ENCODE results near the gene ATP7B.

Gene ATP7B

DNA sequence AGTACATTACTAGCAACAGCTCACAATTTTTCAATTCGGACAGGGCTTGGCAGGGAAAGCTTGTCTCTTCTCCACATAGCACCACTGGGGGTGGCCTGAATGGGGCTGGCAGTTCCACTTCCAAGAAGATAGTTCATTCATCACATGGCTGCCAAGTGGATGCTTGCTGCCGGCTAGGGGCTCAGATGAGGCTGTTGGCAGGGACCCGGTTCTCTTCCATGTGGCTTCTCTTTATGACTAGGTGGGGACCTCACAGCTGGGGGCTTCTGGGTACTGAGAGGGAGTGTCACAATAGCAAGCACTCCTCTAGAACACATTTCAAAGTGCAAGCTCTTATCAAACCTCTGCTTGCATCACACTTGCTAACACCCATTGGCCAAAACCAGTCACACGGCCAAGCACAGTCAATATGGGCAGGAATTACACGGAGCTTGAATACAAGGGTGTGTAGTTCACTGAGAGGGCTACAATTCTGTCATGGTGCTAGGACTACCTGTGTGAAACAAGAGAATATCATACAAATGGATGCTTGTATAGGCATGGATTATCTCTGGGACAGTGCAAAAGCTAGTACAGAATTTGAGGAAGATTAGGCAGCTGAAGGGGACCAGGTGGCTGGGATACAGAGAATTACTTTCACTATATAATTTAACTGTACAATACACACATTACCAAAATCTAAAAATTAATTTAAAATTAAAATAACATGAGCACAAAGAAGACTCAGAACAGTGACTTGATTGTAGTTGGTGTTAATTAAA lies 32.3 kb downstream of the ATP7B start:
- DNase-seq (ENCODE audit: low read depth): no peak

DNA sequence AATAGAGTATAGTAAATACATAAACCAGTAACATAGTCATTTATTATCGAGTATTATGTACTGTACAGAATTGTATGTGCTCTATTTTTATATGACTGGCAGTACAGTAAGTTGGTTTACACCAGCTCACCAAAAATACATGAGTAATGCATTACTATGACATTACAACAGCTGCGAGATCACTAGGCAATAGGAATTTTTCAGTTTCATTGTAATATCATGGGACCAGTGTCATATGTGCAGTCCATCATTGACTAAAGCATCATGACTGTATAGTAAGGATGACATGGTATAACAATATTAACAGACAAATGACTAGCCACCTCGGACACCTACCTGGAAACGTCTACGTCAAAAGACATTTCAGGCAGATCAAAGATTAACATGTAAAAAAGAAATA lies 33.6 kb downstream of the ATP7B start:
- DNase-seq (ENCODE audit: low read depth): no peak

DNA sequence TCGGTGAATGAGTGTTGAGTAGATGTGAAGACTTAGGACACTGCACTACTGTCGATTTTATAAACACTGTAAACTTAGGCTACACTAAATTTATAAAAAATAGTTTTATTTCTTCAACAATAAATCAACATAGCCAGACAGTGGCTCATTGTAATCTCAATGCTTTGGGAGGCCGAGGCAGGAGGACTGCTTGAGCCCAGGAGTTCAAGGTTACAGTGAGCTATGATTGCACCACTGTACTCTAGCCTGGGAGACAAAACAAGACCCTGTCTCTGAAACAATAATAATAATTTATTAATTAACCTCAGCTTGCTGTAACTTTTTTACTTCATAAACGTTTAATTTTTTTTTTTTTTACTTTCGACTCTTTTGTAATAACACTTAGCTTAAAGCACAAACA lies 34.4 kb downstream of the ATP7B start:
- DNase-seq (ENCODE audit: low read depth): no peak

DNA sequence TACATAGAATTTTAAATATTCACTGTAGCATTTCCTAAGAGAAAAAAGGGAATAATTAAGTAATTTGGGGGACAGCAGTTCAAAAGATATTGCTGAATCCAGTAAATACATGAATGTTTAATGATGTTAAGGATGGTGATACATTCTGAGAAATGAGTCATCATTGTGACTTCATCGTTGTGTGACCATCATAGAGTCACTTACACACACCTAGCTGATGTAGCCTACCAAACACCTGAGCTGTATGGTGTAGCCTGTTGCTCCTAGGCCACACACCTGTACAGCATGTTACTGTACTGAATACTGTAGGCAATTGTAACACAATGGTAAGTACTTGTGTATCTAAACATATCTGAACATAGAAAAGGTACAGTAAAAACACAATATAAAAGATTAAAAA lies 34.8 kb downstream of the ATP7B start:
- DNase-seq (ENCODE audit: low read depth): no peak

DNA sequence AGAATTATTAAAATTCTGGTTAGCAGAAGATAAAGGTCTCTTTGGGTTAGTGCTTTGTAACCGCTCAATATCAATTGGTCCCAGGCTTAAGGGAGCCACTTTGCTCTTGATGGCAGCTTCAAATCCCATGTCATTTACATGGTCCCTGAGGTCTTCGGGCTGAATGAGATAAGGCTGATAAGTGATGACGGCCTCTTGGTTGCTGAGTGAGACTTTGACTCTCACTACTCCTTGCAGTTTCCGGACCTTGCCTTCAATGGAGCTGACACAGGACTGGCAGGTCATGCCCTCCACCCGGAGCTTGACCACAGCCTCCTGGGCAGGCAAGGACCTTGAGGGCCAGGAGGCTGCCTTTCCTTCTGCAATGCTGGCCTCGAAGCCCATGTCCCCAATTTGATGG lies 36.8 kb downstream of the ATP7B start:
- no peak for DNase-seq (ENCODE audit: low read depth)

DNA sequence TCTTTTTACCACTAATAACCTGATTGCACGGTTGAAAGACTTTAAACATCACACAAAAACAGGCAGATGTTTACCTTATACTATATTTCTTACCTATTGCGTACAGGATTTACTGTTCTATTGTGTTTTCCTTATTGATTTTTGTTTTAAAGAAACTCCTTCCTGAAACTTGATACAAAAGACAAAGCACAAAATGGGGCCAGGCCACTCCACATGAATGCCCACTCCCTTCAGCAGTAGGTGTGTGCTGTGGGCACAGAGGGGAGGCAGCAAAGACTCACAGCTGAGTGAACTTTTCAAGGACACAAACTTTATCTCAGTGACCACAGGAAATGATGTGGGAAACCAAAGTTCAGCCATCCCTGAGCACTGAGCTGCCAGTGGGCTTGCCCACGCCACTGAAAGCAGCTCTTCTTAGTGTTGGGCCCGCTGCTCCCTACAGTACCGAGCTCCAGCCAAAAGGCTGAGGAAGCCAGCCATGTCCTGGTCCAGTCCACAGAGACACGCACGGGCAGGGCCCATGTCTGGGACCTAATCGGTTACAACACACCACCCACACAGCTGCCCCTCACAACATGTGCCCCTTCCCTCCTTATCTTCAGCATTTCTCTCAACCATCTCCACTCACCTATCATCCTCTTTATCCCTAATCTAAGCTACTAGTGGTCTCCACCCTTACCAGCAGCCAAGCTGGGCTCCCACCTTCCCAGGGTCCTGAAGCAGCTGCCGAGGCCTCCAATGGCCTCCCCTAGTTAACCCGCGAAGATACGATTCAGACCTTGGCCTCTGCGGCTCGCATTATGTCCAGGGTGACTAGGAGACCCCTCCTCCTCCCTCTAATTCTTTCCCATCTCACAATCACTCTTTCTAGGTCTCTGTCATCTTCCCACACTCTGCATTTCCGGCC lies 39.5 kb downstream of the ATP7B start:
- no peak for DNase-seq (ENCODE audit: low read depth)

DNA sequence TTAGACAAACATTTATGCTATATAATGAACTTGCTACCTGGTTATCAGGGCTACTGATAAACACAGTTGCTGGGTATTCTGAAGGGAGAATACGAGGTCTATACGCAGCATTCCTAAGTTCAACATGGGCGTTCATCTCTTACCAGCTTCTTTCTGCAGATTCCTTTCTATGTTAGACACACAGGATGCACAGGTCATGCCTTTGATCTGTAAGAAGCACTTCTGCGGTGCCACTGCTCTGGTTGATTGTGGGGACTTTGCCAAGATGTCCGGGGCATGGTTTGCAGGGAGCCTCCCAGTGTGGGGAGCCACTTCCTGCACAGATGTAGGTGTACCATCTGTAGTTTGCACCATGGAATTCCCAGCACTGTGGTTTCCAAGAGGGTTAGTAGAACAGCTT lies 40.9 kb downstream of the ATP7B start:
- no peak for DNase-seq (ENCODE audit: low read depth)

DNA sequence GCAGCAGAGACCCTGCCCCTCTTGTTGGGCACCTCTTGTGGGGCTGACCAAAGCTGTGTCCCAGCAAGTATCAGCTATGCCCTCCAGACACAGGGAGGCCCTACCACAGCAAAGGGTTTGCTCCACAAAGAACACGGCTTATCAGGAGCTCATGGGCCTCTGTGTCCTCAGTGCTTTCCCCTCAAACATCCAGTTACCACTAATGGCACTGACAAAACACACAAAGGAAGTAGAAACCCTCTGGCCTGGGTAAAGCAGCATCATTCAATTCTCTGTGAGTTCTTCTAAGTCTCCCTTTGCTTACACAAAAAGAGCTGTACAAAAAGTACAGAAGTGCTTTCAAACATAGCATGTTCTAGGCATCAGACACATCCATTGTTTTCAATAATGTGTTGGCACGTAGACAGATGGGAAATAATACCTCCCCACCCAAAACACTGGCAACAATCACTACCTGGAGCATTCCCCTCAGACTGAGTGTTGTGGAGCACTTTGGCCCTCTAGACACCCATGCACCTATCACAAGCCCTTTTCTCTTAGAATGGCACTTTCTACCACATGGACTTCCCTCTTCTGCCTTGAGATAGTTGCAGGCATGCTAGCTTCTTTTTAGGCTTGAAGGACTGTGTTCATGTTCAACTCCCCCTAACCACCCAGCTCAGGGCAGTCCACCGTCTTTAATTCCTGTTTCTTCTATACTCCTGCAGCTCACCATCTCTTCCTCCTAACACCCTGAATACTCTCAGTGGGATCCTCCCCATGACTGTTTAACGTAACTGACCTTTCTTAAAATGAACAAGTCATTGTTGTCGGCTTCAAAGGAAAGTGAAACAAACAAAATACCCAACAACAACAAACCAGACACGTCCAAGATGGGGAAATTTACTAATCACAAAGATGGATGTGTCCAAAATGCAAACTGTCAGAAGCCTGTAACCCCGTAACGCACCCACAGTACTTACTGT lies 43.5 kb downstream of the ATP7B start:
- DNase-seq (ENCODE audit: low read depth): no peak

DNA sequence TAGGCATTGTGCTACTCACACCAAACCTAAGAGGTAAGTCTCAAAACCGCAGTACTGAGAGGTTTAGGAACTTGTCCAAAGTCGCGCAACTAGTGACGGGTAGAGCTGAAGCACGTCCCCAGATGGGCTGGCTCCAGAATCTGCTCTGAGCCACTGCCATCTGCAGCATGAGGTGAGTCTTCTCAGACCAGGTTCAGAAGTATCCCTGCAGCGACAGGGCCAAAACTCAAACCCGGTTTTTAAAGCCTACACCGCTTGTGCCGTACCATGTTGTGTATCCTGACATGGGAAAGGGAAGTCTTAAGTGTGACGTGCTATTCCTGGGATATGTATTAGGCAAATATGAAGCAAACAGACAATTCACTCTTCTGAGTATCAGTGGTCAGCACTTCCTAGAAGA lies 45.1 kb downstream of the ATP7B start:
- no peak for DNase-seq (ENCODE audit: low read depth)

DNA sequence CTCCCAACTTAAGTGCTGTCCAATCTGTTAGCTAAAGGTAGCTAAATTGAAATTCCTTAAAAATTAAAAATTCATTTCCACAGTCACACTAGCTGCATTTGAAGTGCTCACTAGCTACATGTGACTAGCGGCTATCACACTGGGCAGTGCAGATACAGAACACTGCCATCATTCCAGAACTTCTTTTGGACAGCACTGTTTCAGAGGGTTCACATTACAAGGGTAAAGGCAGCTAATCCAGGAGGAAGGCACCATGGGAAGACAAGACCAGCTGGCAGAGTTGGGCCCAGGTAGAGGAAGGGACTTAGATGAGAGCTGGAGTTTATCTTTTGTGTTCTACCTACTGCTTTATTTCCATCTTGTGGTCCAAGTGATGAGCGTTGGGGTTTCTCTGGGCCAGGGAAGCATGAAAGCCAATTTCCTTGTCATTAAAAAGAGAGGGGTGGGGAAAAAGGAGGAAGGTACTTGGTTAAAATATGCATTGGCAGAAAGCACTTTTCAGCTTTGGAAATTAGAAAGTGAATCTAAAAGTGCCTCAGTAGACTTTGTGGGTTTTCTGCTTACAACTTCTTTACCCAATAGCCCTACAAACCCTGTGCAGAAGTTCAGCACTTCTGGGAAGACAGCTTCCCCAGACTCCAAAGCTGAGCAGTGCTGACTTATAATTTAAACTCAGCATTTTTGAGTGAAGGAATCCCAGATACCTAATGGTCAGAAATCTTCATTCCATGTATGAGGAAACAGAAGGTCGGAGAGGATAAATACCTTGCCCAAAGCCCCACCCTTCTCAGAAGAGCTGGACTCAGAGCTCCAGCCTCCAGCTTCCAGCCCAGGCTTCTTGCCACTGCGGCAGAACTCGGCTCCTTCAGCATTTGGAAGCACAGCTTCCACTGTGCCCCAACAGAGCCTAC lies 49.5 kb downstream of the ATP7B start:
- no peak for DNase-seq (ENCODE audit: low read depth)

DNA sequence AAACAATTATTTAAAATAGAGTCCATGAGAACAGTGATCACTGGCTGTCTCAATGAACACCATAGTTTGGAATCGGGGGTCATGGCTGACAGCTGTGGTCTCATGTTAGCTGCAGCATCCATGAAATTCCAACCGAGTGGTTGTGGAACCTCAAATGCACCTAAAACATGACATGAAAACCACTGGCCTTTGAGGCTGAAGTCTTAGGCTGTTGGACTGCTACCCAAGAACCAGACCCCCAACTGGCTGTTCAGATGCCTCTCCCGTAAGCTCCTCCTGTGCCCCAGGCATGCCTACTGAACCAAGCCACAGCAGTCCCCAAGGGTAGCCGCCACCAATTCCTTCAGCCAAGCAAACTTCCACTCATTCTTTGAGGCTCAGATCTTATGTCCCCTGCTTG lies 50.5 kb downstream of the ATP7B start:
- DNase-seq (ENCODE audit: low read depth): no peak

DNA sequence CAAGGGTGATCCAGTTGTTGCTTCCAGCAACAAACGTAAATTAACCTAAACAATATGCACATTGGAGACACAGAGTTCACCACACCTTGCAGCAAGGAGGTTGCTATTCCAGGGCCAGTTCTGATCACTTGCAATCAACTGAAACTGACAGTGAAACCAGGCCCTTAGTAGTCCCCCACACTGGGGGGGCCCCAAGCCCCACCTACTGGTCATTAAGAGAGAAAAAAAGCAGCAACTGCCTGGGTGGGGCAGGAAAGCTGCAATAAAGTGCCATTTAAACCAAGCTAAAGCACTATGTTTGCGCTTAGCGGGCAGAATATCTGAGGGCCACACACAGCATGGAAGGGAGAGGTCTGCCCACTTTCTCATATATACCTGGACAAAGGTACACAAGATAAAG lies 51.5 kb downstream of the ATP7B start:
- DNase-seq (ENCODE audit: low read depth): no peak

DNA sequence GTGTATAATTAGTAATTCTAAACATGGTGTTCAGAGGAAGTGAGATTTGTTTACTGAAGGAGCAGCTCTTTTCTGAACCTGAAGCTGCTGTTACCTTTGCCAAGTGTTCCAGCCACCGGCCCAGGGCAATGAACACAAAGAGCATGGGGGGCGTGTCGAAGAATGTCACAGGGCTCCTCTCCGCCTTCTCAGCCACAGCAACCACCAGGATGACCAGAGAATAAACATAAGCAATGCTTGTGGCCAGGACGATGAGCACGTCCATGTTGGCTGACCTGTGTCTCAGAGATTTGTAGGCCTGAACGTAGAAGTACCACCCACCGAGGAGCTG lies 53.1 kb downstream of the ATP7B start:
- no peak for DNase-seq (ENCODE audit: low read depth)

DNA sequence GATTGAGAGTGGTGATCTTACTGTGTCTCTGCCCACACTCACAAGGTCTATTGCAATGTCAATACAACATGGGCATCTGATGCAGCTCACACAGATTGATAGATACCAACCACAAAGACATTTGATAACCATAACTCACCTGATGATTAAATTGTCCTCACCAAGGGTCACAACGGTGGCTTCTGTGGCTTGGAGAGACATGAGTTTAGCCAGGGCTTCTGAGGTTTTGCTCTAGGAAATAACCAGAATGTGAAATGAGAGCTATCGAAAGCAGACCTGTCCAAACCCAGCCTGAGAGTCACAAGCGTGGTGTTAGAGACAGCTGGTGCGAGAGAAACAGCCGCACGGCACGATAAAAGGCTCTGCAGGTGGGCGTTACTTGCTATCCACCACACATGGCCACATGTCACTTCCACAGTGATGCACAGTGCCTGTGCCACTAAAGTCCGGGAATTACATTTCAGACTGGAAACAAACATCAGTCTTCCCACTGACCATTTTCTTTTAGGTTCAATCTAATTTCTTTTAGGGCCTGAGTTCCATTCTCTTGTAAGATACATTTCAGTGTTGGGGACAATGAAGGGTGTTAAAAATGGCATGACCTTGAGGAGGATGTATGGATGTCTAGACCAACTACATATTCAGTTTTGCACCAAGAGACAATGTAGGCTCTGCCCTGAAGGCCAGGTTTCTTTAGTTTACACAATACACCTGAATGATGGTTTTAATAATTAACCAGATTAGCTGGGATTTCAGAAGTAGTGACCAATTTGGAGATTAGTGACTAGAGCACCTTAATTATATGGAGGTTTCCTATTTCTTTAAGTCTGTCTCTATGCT lies 53.7 kb downstream of the ATP7B start:
- no peak for DNase-seq (ENCODE audit: low read depth)

DNA sequence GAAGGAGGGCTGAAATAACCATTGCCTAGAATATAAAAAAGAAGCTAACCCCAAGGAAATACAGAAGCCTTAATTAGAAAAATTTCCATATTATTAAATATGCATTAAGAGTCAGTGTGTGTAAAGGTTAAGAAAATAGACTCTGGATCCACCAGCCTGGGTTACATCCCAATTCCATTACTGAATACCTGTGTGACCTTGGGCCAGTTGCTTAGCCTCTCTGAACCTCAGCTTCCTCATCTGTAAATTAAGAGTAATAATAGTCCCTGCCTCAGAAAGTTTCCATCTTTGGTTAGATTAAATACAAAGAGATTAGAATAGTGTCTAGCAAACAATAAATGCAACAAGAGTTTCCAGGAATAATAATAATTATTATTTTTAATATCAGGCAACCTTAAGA lies 54.5 kb downstream of the ATP7B start:
- no peak for DNase-seq (ENCODE audit: low read depth)

DNA sequence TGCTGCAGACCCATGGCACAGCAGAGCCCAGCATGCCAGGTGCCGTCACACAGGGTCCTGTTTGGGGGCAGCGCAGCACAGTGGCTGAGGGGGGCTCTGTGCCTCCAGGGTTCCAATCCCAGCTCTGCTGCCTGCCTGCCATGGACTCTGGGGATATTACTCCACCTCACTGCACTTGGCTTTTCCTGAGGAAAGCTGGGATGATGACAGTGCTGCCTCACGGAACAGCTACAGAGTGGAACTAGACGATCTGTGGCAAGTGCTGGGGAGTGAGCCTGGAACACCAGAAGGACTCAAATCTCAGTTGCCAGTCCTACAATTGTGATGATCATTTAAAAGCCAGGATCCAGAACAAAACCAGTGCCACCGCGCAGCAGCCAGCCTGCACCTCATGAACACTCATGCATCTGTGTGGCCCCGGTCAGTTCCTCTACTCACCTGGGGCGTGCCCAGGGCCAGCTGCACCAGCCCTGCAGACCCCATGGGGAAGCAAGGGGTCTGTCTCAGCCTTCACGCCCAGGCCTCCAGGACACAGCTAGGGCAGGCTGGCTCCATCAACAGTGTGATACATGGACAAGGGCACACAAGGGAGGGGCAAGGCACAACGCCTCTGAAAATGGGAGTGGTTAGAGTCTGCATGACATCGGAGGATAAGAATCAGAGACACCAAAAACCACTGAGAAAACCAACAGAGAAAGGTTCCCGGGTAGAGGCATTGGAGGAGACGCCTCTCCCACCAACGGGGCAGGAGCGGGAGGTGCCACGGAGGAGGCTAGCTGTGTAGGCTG lies 55.2 kb downstream of the ATP7B start:
- no peak for DNase-seq (ENCODE audit: low read depth)

DNA sequence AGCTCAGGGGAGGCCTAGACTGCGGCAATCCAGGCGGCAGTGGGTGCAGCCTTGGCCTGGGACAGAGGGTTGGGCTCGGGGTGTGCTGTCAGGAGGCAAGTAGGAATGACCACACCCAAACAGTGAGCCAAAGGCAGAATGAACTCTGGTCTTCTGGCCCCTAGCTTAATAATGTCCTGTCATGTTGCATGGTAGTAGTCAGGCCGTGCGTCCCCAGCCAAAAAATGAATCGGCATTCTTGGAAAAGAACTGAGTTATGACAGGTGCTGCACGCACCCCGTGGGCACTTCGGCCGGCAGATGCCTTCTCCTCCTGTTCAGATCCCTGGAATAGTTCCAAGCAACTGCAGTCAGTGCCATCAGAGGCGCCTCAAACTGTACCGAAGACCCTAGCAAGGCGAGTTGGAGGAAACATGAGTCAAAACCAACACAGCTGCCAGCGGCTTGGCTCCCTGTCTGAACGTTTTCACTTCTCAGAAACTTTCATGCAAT lies 55.9 kb downstream of the ATP7B start:
- DNase-seq (ENCODE audit: low read depth): no peak

DNA sequence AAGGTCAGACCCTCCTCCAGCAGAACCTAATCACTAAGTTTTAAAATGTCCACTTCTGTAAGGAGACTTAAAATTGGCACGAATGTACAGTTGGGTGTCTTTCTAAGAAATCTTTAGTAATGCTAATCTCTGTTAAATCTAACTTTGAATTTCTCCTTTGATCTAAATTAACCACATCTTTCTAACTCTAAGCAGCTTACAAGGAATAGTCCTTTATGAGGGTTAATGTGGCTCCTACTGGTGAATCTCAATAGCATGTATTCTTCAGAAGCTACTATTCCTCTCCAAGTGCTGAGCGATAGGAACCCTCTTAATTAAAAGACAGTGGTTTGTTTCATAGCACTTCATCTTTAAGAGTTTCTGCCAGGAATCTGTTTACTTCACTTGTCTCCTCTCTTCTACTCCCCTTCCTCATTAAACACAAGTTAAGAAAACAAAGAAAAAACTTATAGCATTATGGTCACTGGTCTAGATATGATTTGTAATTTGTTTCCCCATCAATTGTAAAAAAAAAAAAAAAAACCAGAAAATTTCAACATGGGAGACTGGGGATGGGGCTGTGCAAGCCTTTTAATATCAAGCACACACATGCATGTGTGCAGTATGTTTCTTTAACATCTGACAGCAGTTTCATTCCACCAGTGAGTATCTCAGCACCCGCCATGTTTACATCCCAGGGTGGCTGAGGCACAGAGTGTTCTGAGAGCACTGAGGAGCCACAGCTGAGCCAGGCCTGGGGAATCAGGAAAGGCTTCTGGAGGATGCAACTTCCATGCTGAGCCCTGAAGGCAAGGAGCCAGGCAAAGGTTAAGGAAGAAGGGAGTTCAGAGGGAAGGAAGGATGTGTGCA lies 57.7 kb downstream of the ATP7B start:
- DNase-seq (ENCODE audit: low read depth): no peak

DNA sequence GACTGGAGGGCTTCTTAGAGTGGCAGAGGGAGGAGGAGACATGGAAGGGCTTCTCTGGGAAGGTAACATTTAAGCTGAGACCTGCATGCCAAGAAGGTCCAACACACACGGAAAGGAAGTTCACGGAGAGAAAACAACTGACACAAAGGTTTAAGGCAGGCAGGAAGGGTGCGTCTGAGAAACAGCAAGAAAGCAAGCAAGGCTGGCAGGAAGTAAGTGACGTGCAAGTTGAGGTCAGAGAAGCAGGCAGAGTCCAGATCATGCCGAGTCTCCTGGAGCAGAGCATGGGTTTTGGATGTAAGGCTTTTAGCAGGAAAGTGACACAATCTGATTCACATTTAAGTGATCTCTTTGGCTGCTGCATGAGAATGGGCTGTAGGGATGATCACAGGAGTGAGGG lies 60.5 kb downstream of the ATP7B start:
- no peak for DNase-seq (ENCODE audit: low read depth)

Data from activated gamma-delta T cell treated with anti-CD3 and anti-CD28 coated beads, Interleukin-2, amount 50 U/mL, for 16 hours (primary cell).